Choroid plexus epithelial cell (primary cell): ENCODE results near the gene RPP14.

Experiments used
- DNase-seq: peaks from one replicate; pipeline ENCODE4 v3.0.0-alpha.2; 2010; ENCODE audit warnings: low read depth
- H3K4me3 ChIP-seq: 2 replicates; pipeline ENCODE4 v1.5.1; 2011; ENCODE audit warnings: low read depth, mild to moderate bottlenecking, control low read depth, low read length, moderate library complexity
- TF ChIP-seq, protein P1 (sequence below): conservative IDR thresholded peaks from 2 replicates; pipeline ENCODE4 v1.5.1; 2011; ENCODE audit warnings: low read depth, mild to moderate bottlenecking, control low read depth, inconsistent platforms, low read length, moderate library complexity

The RPP14 gene

GRCh38 chr3:58308728-58309127 lies 2.7 kb downstream of the RPP14 start:
- TF ChIP-seq, protein P1, sequence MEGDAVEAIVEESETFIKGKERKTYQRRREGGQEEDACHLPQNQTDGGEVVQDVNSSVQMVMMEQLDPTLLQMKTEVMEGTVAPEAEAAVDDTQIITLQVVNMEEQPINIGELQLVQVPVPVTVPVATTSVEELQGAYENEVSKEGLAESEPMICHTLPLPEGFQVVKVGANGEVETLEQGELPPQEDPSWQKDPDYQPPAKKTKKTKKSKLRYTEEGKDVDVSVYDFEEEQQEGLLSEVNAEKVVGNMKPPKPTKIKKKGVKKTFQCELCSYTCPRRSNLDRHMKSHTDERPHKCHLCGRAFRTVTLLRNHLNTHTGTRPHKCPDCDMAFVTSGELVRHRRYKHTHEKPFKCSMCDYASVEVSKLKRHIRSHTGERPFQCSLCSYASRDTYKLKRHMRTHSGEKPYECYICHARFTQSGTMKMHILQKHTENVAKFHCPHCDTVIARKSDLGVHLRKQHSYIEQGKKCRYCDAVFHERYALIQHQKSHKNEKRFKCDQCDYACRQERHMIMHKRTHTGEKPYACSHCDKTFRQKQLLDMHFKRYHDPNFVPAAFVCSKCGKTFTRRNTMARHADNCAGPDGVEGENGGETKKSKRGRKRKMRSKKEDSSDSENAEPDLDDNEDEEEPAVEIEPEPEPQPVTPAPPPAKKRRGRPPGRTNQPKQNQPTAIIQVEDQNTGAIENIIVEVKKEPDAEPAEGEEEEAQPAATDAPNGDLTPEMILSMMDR: no peak
- no peak overlapping the region for H3K4me3 ChIP-seq
- DNase-seq: peak; percentile 44

DNA sequence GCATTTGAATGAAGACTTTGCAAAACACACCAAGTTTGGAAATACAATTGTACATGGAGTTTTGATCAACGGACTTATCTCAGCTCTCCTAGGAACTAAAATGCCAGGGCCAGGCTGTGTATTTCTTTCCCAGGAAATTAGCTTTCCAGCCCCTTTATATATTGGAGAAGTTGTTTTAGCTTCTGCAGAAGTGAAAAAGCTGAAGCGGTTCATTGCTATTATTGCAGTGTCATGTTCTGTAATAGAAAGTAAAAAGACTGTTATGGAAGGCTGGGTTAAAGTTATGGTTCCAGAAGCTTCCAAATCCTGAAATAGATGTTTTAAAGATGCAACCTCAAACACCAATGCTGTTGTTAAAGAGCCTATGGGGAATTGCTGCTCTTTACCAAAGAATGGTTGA lies 11.8 kb downstream of the RPP14 start:
- DNase-seq: no peak
- TF ChIP-seq, protein P1: no peak
- no peak overlapping the region for H3K4me3 ChIP-seq

GRCh38 chr3:58321791-58322190 lies 15.7 kb downstream of the RPP14 start:
- no peak for DNase-seq
- H3K4me3 ChIP-seq: no peak overlapping the region
- TF ChIP-seq, protein P1: no peak

DNA sequence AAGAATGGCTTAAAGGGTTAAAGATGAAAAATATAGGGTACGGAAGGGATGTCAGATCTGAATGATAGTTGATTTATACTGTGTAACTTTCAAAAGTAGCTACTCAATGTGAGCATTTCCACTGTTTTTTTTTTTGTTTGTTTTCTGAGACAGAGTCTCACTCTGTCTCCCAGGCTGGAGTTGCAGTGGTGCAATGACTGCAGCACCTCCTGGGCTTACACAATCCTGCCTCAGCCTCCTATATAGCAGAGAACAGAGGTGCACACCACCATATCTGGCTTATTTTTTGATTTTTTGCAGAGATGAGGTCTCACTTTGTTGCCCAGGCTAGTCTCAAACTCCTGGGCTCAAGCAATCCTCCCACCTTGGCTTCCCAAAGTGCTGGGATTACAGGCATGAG lies 16.7 kb downstream of the RPP14 start:
- TF ChIP-seq, protein P1: no peak
- peak; percentile 31 for DNase-seq
- H3K4me3 ChIP-seq: no peak overlapping the region

DNA sequence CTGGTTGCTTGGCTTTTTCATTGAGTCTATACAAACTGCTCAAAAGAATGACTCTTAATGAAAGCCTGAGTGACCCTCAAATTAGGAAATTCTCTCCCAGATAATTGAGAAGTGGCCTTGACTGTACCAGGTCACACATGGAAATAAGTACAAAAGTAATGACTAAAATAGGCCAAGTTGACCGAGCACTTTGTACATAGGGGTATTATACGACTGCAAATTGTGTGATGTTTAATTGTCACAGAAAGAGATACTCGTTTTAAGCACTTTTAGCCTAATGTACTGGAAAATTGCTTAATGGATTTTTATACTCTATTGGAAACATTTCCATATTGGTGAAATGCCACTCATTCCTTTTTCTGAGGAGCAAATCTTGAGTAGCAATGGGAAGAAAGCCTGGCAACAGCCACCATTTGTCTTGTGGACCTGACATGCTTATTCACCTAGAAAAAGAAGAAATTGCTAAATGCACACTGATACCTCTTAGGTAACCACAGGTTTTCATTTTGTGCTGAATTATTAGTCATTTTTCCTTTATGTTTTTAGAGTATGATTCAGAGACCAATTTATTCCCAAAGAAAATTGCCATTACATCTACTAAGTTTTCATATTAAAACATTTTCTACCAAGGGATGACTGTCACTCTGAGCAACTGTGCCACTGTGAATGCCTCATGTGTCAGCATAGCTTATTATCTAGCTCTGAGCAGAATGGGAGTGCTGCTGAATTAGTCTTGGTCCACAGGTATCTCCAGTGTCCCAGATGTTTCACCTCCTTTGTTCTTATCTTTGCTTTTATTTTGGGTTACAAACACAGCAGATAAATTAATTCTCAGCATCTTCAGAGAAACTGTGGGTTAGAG lies 17.7 kb downstream of the RPP14 start:
- TF ChIP-seq, protein P1: no peak
- no peak overlapping the region for H3K4me3 ChIP-seq
- no peak for DNase-seq

DNA sequence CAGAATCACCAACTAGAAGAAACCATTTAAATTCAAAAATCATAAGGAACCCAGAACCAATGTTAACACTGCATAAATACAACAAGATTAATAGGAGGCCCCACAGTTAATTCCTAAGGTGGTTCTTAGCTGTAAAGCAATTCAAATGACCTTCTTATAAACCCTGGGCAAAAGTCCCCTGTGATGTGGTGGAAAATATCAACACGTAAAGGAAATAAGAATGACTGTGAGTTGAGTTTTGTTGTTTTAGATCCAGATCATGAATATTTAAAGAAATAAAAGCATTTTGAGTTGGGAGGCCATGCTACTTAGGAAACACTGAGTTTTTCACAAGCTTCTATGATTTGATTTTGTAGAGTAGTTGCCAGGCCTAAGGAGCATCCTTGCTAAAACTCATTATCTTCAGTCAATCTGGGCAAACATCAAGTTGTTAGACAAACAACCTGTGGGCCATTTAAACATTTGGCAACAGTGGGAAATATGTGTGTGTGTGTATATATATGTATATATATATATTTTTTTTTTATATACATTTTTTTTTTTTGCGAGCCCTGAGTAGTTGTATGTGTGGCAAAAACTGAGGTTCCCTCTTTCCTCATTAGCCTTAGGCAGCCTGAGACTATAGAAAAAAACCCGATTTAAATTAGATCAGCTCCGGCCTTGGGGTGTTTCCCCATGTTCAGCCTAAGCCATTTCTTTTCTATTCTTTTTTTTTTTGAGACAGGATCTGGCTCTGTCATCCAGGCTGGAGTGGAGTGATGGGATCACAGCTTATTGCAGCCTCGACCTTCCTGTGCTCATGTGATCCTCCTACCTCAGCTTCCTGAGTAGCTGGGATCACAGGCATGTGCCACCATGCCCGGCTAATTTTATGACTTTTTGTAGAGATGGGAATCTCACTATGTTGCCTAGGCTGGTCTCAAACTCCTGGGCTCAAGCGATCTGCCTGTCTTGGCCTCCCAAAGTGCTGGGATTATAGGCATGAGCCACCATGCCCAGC lies 18.6 kb downstream of the RPP14 start:
- peak; percentile 38 for DNase-seq
- no peak overlapping the region for H3K4me3 ChIP-seq
- TF ChIP-seq, protein P1: no peak
